Measurements from ENCODE around the gene PFDN1.

DNA sequence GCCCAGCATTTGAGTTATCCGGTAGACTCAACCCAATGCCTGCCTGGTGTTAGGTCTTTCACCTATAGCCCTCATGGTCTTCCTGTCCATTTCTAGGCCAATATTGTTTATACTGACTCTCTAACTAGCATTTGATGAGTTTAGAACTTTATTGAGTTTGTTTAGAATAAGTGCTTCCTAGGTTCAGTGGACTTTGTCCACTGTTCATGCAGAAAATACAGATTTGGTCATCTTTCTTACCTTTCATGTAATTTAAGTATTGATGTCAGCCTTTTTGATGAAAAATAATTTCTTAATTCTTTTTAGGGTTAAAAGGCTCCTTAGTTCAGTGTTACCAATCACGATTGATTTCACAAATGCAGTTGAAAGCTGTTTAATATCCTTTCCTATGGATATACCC is 105.9 kb downstream of the PFDN1 start:
- no peak for TF ChIP-seq SIN3A (IDR thresholded peaks at IDR 0.05; ENCODE audit: borderline replicate concordance, insufficient read depth, low read depth, low read length)
- TF ChIP-seq POLR2AphosphoS5 (IDR thresholded peaks at IDR 0.05; ENCODE audit: low read depth, low read length): no peak
- TF ChIP-seq, protein P1, sequence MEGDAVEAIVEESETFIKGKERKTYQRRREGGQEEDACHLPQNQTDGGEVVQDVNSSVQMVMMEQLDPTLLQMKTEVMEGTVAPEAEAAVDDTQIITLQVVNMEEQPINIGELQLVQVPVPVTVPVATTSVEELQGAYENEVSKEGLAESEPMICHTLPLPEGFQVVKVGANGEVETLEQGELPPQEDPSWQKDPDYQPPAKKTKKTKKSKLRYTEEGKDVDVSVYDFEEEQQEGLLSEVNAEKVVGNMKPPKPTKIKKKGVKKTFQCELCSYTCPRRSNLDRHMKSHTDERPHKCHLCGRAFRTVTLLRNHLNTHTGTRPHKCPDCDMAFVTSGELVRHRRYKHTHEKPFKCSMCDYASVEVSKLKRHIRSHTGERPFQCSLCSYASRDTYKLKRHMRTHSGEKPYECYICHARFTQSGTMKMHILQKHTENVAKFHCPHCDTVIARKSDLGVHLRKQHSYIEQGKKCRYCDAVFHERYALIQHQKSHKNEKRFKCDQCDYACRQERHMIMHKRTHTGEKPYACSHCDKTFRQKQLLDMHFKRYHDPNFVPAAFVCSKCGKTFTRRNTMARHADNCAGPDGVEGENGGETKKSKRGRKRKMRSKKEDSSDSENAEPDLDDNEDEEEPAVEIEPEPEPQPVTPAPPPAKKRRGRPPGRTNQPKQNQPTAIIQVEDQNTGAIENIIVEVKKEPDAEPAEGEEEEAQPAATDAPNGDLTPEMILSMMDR (IDR thresholded peaks at IDR 0.05): no peak
- TF ChIP-seq, protein P2, sequence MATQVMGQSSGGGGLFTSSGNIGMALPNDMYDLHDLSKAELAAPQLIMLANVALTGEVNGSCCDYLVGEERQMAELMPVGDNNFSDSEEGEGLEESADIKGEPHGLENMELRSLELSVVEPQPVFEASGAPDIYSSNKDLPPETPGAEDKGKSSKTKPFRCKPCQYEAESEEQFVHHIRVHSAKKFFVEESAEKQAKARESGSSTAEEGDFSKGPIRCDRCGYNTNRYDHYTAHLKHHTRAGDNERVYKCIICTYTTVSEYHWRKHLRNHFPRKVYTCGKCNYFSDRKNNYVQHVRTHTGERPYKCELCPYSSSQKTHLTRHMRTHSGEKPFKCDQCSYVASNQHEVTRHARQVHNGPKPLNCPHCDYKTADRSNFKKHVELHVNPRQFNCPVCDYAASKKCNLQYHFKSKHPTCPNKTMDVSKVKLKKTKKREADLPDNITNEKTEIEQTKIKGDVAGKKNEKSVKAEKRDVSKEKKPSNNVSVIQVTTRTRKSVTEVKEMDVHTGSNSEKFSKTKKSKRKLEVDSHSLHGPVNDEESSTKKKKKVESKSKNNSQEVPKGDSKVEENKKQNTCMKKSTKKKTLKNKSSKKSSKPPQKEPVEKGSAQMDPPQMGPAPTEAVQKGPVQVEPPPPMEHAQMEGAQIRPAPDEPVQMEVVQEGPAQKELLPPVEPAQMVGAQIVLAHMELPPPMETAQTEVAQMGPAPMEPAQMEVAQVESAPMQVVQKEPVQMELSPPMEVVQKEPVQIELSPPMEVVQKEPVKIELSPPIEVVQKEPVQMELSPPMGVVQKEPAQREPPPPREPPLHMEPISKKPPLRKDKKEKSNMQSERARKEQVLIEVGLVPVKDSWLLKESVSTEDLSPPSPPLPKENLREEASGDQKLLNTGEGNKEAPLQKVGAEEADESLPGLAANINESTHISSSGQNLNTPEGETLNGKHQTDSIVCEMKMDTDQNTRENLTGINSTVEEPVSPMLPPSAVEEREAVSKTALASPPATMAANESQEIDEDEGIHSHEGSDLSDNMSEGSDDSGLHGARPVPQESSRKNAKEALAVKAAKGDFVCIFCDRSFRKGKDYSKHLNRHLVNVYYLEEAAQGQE (IDR thresholded peaks at IDR 0.05; ENCODE audit: insufficient read depth in 1 of 2, low read depth in 2 of 2, low read length in 1 of 2): no peak
- no peak for TF ChIP-seq TCF7L2 (IDR thresholded peaks at IDR 0.05; ENCODE audit: low read depth, low read length)
